Activated T-helper 1 cell treated with Interleukin-2 at 50 U/mL for 16 hours (primary cell): ENCODE measurements around the gene NCAM1.

Source experiments
- DNase-seq: peaks from one replicate; pipeline ENCODE4 v3.0.0-alpha.2; 2020; ENCODE audit warnings: low read depth

The NCAM1 gene

DNA sequence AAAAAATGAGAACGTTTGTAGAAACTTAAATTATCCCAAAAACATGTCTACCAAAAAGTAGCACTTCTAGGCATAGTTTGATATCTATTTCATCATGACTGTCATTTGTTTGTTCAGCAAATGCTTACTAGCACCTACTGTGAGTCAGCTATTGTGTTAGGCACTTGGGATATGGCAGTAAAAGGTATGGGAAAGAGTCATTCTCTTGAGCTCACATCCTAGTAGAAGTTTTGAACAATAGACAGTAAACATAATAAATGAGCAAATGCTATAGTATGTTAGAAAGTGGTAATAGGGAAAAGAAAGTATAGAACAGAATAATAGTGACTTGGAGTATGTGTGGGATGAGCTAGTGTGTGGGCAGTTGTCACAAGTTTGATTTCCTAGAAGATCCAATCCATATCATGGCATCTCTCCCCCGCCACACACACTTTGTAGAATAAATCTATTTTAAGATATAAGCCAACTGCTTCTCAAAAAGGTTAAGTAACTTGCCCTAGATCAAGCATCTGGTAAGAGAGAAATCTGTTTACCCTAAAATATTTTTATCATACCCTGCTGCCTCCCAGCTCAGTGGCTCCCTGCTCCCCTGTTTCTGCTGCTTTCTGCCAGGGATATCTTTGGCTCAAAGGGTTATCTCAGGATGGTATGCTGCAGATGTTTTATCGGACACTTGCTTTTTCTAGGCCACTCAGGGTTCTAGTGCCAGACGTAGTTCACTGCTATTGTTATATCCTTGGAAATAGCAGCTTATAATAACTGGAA lies 129.7 kb downstream of the NCAM1 start:
- DNase-seq = no peak

DNA sequence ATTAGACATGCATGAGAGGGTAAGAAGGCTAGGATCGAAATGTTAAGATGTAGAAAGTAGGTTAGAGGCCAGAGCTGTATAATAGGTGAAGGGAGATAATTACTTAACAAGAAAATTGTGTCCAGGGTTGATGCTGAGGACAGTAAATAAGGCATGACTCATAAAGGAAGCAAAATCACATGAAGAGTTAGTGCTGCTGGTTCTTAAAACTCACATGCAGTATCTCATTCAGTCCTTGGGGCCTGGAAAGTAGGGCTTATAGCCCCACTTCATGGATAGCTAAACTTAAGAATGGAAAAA lies 130.2 kb downstream of the NCAM1 start:
- DNase-seq = no peak

DNA sequence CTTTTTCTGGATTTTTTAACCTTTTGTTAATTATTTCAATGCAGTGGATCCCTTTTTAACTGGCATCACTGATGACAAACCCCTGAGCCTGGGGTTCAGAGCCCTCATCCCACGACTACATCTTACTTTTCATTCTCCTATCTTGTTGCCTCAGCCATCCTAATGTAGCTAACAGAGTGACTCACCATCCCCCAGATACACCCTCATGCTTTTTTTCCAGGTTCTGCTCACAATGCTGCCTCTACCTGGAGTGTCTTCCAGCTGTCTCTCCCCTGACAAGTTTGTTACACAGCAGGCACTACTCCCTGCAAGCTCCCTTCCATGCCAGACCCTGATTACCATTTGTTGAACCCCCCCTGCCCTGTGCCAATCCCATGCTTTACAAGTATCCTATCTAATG lies 135.4 kb downstream of the NCAM1 start:
- no peak for DNase-seq

- no peak for DNase-seq
Measured at GRCh38 chr11:113103932-113104690, 142.9 kb downstream of the NCAM1 start.

DNA sequence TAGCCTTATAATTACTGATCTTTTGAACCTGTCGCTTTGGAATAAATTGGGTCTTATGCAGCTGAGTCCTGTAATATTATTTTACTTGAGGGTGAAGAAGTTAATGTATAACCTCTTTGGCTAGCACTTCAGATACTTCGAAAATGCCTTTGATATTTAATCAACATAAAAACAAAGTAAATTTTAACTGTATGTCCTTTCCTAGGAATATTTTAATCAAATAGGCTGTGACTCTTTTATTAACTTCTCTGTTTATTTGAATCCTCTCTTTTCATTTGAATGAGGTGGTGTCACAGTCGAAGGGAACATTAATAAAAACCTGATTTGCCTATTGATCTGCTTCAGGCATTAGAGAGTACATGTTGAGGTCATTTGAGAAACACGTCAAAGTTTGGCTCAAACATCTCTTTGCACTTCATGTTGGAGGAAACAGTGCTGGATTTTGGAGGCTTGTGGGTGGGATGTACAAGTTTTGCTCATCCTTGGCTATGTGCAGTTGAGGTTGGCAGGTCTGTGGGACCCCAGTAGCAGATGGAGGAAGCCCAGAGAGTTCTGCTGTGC lies 143.6 kb downstream of the NCAM1 start:
- no peak for DNase-seq

- no peak for DNase-seq
Measured at GRCh38 chr11:113105592-113105991, 144.4 kb downstream of the NCAM1 start.

DNA sequence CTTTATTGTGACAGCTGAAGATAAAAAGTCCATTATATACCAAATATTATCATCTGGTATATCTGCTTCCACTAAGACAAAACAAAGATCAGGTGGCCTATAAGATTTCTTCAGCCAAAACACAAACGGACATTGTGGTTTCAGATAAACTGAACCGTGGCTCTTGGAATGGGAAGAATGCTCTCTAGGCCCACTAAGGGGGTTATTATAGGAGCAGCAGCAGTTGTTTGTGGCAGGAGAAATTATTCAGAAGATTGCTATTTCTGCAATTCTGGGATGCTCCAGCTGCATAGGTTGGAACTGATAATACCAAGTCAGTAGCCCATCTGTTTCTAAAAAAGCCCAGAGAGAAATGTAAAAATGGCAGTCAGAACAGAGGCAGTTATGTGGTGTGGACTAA lies 145.3 kb downstream of the NCAM1 start:
- DNase-seq = no peak

- DNase-seq = no peak
Measured at GRCh38 chr11:113110046-113110445, 148.8 kb downstream of the NCAM1 start.

- no peak for DNase-seq
Measured at GRCh38 chr11:113111156-113111555, 149.9 kb downstream of the NCAM1 start.

- no peak for DNase-seq
Measured at GRCh38 chr11:113112307-113112706, 151.1 kb downstream of the NCAM1 start.

- DNase-seq = no peak
Measured at GRCh38 chr11:113113801-113114704, 152.8 kb downstream of the NCAM1 start.

GRCh38 chr11:113114705-113115027 lies 153.4 kb downstream of the NCAM1 start:
- DNase-seq = no peak

- DNase-seq = no peak
Measured at GRCh38 chr11:113118104-113118503, 156.9 kb downstream of the NCAM1 start.

DNA sequence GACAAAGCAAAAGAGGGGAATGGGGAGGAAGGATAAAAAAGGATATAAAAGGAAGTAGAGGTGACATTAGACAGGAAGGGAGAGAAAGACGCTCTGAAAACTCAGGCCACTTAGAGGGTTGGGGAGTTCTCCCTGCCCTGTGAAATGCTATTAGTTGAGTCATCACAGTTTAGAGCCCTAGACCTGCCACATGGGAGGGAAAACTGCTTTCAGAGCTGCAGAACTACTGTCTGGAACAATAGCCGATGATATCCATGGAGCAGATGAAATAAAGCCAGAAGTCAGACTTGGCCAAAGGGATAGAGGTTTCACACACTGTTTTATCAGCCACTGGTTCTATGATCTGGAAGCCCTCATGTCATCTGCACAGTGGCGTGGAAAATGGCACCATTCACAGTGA lies 157.9 kb downstream of the NCAM1 start:
- DNase-seq = no peak

DNA sequence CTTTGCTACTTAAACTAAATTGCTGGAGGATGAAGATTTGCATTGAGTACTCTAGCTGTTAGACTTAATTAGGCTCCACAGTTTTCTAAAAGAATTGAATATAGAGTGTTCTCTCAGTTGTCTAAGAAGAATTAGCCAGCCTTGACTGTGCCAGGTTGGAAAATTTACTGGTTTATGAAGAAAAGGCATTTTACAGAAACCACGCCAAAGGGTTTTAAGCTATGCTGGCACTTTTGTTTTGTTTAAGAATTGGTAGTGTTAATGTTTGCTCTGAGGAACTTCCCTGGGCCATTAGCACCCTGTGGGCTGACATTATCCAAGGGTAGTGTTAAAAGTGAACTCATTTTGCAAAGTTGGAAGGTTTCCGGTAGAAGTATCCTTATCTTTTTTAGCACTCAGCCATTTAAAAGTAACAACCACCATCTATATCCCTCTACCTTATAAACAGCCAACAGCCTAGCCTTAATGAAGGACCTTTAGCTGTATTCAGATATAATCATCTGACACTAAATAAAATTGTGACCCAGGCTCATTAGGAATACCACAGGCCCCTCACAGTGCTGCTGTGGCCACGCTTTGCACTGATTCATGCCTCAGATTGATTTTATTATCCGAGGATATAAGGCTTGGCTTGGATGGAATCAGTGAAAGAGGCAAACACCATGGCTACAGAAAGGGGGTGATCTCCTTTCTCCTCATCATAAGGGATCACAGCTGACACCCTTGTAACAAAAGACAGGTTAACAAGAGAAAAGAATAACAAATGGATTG lies 158.9 kb downstream of the NCAM1 start:
- DNase-seq = no peak

GRCh38 chr11:113121746-113122145 lies 160.5 kb downstream of the NCAM1 start:
- DNase-seq = no peak

GRCh38 chr11:113124006-113124405 lies 162.8 kb downstream of the NCAM1 start:
- no peak for DNase-seq

GRCh38 chr11:113124578-113124977 lies 163.4 kb downstream of the NCAM1 start:
- DNase-seq = no peak

GRCh38 chr11:113129261-113129992 lies 168.2 kb downstream of the NCAM1 start:
- no peak for DNase-seq

DNA sequence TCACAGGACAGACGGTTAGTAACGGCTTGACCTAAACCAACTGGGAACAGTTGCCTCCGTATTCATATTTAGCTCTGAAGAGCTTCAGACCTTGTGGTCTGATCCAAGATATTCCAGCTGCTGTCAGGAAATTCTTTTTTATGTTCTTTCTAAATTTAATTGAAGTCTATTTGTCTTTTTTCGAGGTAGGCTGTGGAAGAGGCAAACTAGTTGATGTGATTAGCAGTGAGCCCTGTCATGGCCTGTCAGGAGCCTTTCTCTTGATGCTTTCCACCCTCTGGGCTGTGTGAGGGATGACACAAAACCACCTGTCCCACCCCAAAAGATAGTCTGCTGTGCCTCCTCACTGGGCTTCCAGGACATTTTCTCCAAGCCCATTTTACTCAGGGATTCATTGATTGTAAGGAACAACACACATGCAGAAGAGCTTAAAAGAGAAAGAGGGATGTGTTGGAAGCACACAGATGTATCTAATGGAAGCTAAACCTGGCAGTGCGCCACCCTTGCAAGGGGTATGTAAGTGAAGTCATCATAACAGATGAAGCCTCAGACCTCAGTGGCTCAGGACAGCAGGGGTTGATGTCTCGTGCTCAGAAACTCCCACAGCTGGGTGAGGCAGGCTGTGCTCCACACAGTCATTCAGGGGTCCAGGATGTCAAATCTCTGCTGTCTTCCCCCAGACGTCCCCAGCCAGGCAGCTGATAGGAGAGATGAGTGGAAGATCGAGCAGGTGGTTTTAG lies 170.0 kb downstream of the NCAM1 start:
- DNase-seq = no peak
